Endothelial cell of umbilical vein (primary cell): ENCODE results near the gene LEMD3. TPM values are rescaled to one million over a fixed set of nuclear protein-coding genes. Genes with fewer than 3 reads are reported as not detected.

Experiments used
- BruUV-seq: library from RNA; stranded (reverse); fragments of 400-500 nt; replicated peaks from 2 replicates; lab custom pipeline; 2021; lab: Mats Ljungman, UMichigan
- CTCF ChIA-PET: fragments of 300-600, 350-600 bp; sonication (Branson Sonifier 250); formaldehyde crosslinking; loops from one replicate; lab custom pipeline; 2021; ENCODE audit warnings: antibody characterized with exemption, inconsistent platforms; lab: Charles Lee
- POLR2A ChIA-PET: fragments of 300-600, 350-600 bp; sonication (Branson Sonifier 250); formaldehyde crosslinking; loops from one replicate; lab custom pipeline; 2021; ENCODE audit warnings: antibody characterized with exemption, inconsistent platforms; lab: Charles Lee
- DNase-seq: peaks from one replicate; pipeline ENCODE4 v3.0.0-alpha.2; 2011; ENCODE audit warnings: low read depth, low spot score
- FAIRE-seq: peaks from 2 replicates; lab custom pipeline; 2011; peaks lifted over from hg19 to GRCh38; lab: Jason Lieb, UNC
- H2AFZ ChIP-seq: 2 replicates; pipeline ENCODE4 v1.6.0; 2012; ENCODE audit warnings: low read depth, low read length, control low read depth, inconsistent platforms
- H3K27ac ChIP-seq: 2 replicates; pipeline ENCODE4 v1.5.1; 2011; ENCODE audit warnings: low read depth, mild to moderate bottlenecking, control low read depth, low read length, moderate library complexity; ENCODE audit not compliant: insufficient read depth
- H3K27me3 ChIP-seq, 2 experiments: 2 replicates each; pipeline versions ENCODE4 v1.6.0 to v1.6.1; 2011; ENCODE audit warnings: low read length in 2 of 2, mixed read lengths in 1 of 2; ENCODE audit not compliant: control insufficient read depth in 2 of 2, insufficient read depth in 2 of 2
- H3K36me3 ChIP-seq, 2 experiments: 2 replicates in 1 of 2; 3 replicates in 1 of 2; pipeline ENCODE4 v1.5.1; 2011; ENCODE audit warnings: low read length in 2 of 2, mild to moderate bottlenecking in 1 of 2, moderate library complexity in 1 of 2; ENCODE audit not compliant: control insufficient read depth in 2 of 2, insufficient read depth in 2 of 2; ENCODE audit errors: extremely low read depth in 1 of 2
- H3K4me1 ChIP-seq: 3 replicates; pipeline ENCODE4 v1.5.1; 2011; ENCODE audit warnings: mild to moderate bottlenecking, low read length; ENCODE audit not compliant: control insufficient read depth, insufficient read depth; ENCODE audit errors: extremely low read depth
- H3K4me2 ChIP-seq: 2 replicates; pipeline ENCODE4 v1.6.1; 2011; ENCODE audit warnings: low read length, control low read depth, mixed read lengths; ENCODE audit not compliant: insufficient read depth
- H3K4me3 ChIP-seq, 3 experiments: fragments of 200-600 bp in 1 of 3; sonication (generic), shearing (Covaris generic) in 1 of 3; replicated peaks in 1 of 3; 2 replicates each; pipeline ENCODE4 v1.5.1; 2011 to 2016; ENCODE audit warnings: control low read depth in 3 of 3, low read length in 3 of 3, mild to moderate bottlenecking in 2 of 3, inconsistent platforms in 1 of 3, low read depth in 1 of 3, moderate library complexity in 1 of 3; ENCODE audit not compliant: insufficient read depth in 1 of 3
- H3K79me2 ChIP-seq: 2 replicates; pipeline ENCODE4 v1.6.0; 2012; ENCODE audit warnings: low read length, inconsistent platforms; ENCODE audit not compliant: control insufficient read depth, insufficient read depth
- H3K9ac ChIP-seq: replicated peaks from 2 replicates; pipeline ENCODE3; 2011; ENCODE audit warnings: low read length, control low read depth; ENCODE audit not compliant: insufficient read depth; ENCODE audit errors: extremely low read depth
- H3K9me1 ChIP-seq: replicated peaks from 3 replicates; pipeline ENCODE4 v1.6.0; 2011; ENCODE audit warnings: mild to moderate bottlenecking, low read length; ENCODE audit not compliant: control insufficient read depth, insufficient read depth; ENCODE audit errors: extremely low read depth
- H3K9me3 ChIP-seq: replicated peaks from 2 replicates; pipeline ENCODE4 v1.5.1; 2012; ENCODE audit warnings: low read length, inconsistent platforms; ENCODE audit not compliant: control insufficient read depth, insufficient read depth
- H4K20me1 ChIP-seq: replicated peaks from 2 replicates; pipeline ENCODE3; 2011; ENCODE audit warnings: mild to moderate bottlenecking, low read length; ENCODE audit not compliant: control insufficient read depth, insufficient read depth; ENCODE audit errors: extremely low read depth
- CTCF ChIP-seq, 2 donors: IDR thresholded peaks; 1 replicate in 1 of 2; 2 replicates in 1 of 2; pipeline ENCODE4 v1.5.1; 2011; ENCODE audit warnings: low read length in 2 of 2, mild to moderate bottlenecking in 2 of 2, moderate library complexity in 2 of 2, control low read depth in 1 of 2, inconsistent platforms in 1 of 2, low read depth in 1 of 2; ENCODE audit not compliant: insufficient read depth in 1 of 2; ENCODE audit errors: extremely low read depth in 1 of 2
- EZH2 ChIP-seq: IDR thresholded peaks from 2 replicates; pipeline ENCODE4 v1.6.1; 2012; ENCODE audit warnings: borderline replicate concordance, low read depth, mild to moderate bottlenecking, moderate library complexity, low read length, inconsistent platforms; ENCODE audit not compliant: severe bottlenecking
- FOS ChIP-seq: IDR thresholded peaks from 2 replicates; pipeline ENCODE4 v1.6.1; 2011; ENCODE audit warnings: mild to moderate bottlenecking, low read length, moderate library complexity, borderline replicate concordance; ENCODE audit not compliant: insufficient read depth
- GATA2 ChIP-seq: IDR thresholded peaks from 2 replicates; pipeline ENCODE4 v1.7.0; 2011; ENCODE audit warnings: low read depth, mild to moderate bottlenecking, moderate library complexity, mixed read lengths, low read length; ENCODE audit not compliant: insufficient read length, insufficient read depth
- JUN ChIP-seq: IDR thresholded peaks from 2 replicates; pipeline ENCODE4 v1.6.1; 2011; ENCODE audit warnings: borderline replicate concordance, low read depth; ENCODE audit not compliant: insufficient read length, insufficient read depth
- MAX ChIP-seq: IDR thresholded peaks from 2 replicates; pipeline ENCODE4 v1.6.1; 2011; ENCODE audit not compliant: insufficient read depth, insufficient read length
- MYC ChIP-seq: IDR thresholded peaks from one replicate; pipeline ENCODE4 v1.6.1; 2011; ENCODE audit warnings: mild to moderate bottlenecking, low read depth, low read length
- POLR2A ChIP-seq: IDR thresholded peaks from 2 replicates; pipeline ENCODE4 v1.6.1; 2012; ENCODE audit warnings: low read depth, mild to moderate bottlenecking, control low read depth, low read length
- POLR2AphosphoS5 ChIP-seq: IDR thresholded peaks from 2 replicates; pipeline ENCODE4 v1.6.1; 2012; ENCODE audit warnings: low read depth, mild to moderate bottlenecking, control low read depth, low read length, moderate library complexity; ENCODE audit not compliant: insufficient read depth
- dilution Hi-C: fragments of 300-500 bp; cut with MboI; formaldehyde crosslinking; loops from one replicate; pipeline ENCODE4 v1.15.0; 2019; ENCODE audit warnings: low sequenced_read_pairs; ENCODE audit not compliant: extremely low pct_ligation_motif_present
- intact Hi-C: fragments of 100-400 bp; cut with micrococcal nuclease; formaldehyde crosslinking; loops from one replicate; pipeline ENCODE4 v1.10.0; 2022
- polyA plus RNA-seq, 4 experiments: library from polyadenylated mRNA; depleted of rRNA in 3 of 4; stranded (reverse) in 3 of 4; unstranded in 1 of 4; fragments of >200 nt; gene quantifications; 2 replicates each; pipeline versions ENCODE4 v1.2.1 to v1.2.3, GENCODE V29; 2011 to 2012; ENCODE audit warnings: missing spikeins in 1 of 4
- total RNA-seq: library from RNA; stranded (reverse); gene quantifications from 2 replicates; pipeline ENCODE4 v1.2.3, GENCODE V29; 2021

LEMD3 gene
- total and polyA plus RNA-seq, 2 donors (not counting 3 experiments of a cell fraction or from before 2014, with no cell fraction given): 7.4 to 24.2 TPM

GRCh38 chr12:65196762-65197567 lies 27.6 kb downstream of the LEMD3 start:
- H2AFZ ChIP-seq: no peak overlapping the region
- no peaks in the 10 kb centered on the region for H3K9me3 ChIP-seq
- H4K20me1 ChIP-seq: peaks cover 3% of the 10 kb centered on the region
- dilution Hi-C loops: no loop called here
- ChIA-PET POLR2A (no interaction called here), CTCF (no interaction called here)
- H3K9ac ChIP-seq: no peak overlapping the region
- H3K9me1 ChIP-seq: no peaks in the 10 kb centered on the region
- peaks cover 62% of the 10 kb centered on the region for H3K79me2 ChIP-seq
- FAIRE-seq (no peak), DNase-seq (no peak)
- no peaks in the 10 kb centered on the region for H3K36me3 ChIP-seq
- no peak overlapping the region for H3K4me2 ChIP-seq
- TF ChIP-seq EZH2: no peak
- no peak for TF ChIP-seq FOS
- BruUV-seq: no TSS peak
- intact Hi-C loops: no loop called here
- peaks cover 4% of the 10 kb centered on the region for H3K4me1 ChIP-seq
- no peaks in the 10 kb centered on the region for H3K27me3 ChIP-seq
- no peak overlapping the region for H3K4me3 ChIP-seq
- no peak overlapping the region for H3K27ac ChIP-seq

- no peaks in the 10 kb centered on the region for H3K9me1 ChIP-seq
- H3K27me3 ChIP-seq: no peaks in the 10 kb centered on the region
- H3K79me2 ChIP-seq: peaks cover 61% of the 10 kb centered on the region
- no peak overlapping the region for H2AFZ ChIP-seq
- H3K9ac ChIP-seq: no peak overlapping the region
- H4K20me1 ChIP-seq: peaks cover 4% of the 10 kb centered on the region
- no peaks in the 10 kb centered on the region for H3K36me3 ChIP-seq
- no peaks in the 10 kb centered on the region for H3K4me1 ChIP-seq
- no peak overlapping the region for H3K27ac ChIP-seq
- CTCF ChIA-PET: interaction anchor here (1.0 to 1.2 kb wide), 2 partner anchors 13 to 43 kb away, joined by 3 read pairs; no protein-coding TSS in a partner anchor
- no TSS peak for BruUV-seq
- no peak overlapping the region for H3K4me2 ChIP-seq
- FAIRE-seq (no peak), DNase-seq (no peak)
- no peaks in the 10 kb centered on the region for H3K9me3 ChIP-seq
- POLR2A ChIA-PET: no interaction called here
- intact Hi-C loops (no loop called here), dilution Hi-C loops (no loop called here)
- TF ChIP-seq CTCF (IDR thresholded peaks at IDR 0.05; ENCODE audit: extremely low read depth in 1 of 2, insufficient read depth in 1 of 2, low read depth in 1 of 2, low read length in 2 of 2): no peak
- no peak for TF ChIP-seq POLR2A
- no peak for TF ChIP-seq GATA2
- no peak for TF ChIP-seq MYC
- TF ChIP-seq POLR2AphosphoS5: no peak
- no peak for TF ChIP-seq FOS
- no peak for TF ChIP-seq MAX
- no peak for TF ChIP-seq EZH2
- TF ChIP-seq JUN: no peak
- no peak overlapping the region for H3K4me3 ChIP-seq
Observed at GRCh38 chr12:65199604-65200003, 30.2 kb downstream of the LEMD3 start.
